H1 (cell line): ENCODE measurements around the gene HTR2A. TPM values are rescaled to one million over a fixed set of nuclear protein-coding genes. Genes with fewer than 3 reads are reported as not detected.
A peak's percentile ranks its signal among the peaks of the same experiment; 100 is the strongest.

Experiments
- CTCF ChIA-PET: fragments of 300-600 bp; sonication (Branson Sonifier 250); formaldehyde crosslinking; loops from one replicate; lab custom pipeline; 2021; ENCODE audit not compliant: partially characterized antibody; lab: Charles Lee
- POLR2A ChIA-PET: fragments of 300-600 bp; sonication (Branson Sonifier 250); formaldehyde crosslinking; loops from one replicate; lab custom pipeline; 2021; ENCODE audit warnings: inconsistent platforms; ENCODE audit not compliant: partially characterized antibody; lab: Charles Lee
- DNase-seq, 2 experiments: peaks; one replicate each; pipeline versions ENCODE4 v3.0.0 to v3.0.0-alpha.2; 2010 to 2022; ENCODE audit warnings: low spot score in 2 of 2, low read depth in 1 of 2, mixed read lengths in 1 of 2
- FAIRE-seq: peaks from 2 replicates; lab custom pipeline; 2011; peaks lifted over from hg19 to GRCh38; lab: Jason Lieb, UNC
- H2AFZ ChIP-seq: 2 replicates; pipeline ENCODE4 v1.8.1; 2012; ENCODE audit warnings: low read length, inconsistent platforms
- H2AK5ac ChIP-seq: 2 replicates; pipeline ENCODE4 v1.6.1; 2013; ENCODE audit warnings: low read depth, low read length
- H2BK120ac ChIP-seq: replicated peaks from 2 replicates; pipeline ENCODE3; 2013; ENCODE audit warnings: low read depth, low read length, inconsistent platforms
- H2BK12ac ChIP-seq: 2 replicates; pipeline ENCODE4 v1.6.1; 2013; ENCODE audit warnings: low read depth, low read length
- H2BK15ac ChIP-seq: 2 replicates; pipeline ENCODE4 v1.6.1; 2013; ENCODE audit warnings: low read length
- H2BK20ac ChIP-seq: 2 replicates; pipeline ENCODE4 v1.6.1; 2013; ENCODE audit warnings: low read length
- H2BK5ac ChIP-seq: 2 replicates; pipeline ENCODE4 v1.6.1; 2013; ENCODE audit warnings: low read depth, low read length
- H3K14ac ChIP-seq: 2 replicates; pipeline ENCODE4 v1.6.1; 2013; ENCODE audit warnings: inconsistent platforms; ENCODE audit not compliant: insufficient read length
- H3K18ac ChIP-seq: 2 replicates; pipeline ENCODE4 v1.6.1; 2013; ENCODE audit warnings: low read length; ENCODE audit errors: extremely low read depth
- H3K23ac ChIP-seq: 2 replicates; pipeline ENCODE4 v1.6.1; 2013; ENCODE audit warnings: inconsistent platforms; ENCODE audit not compliant: insufficient read length
- H3K23me2 ChIP-seq: 2 replicates; pipeline ENCODE4 v1.6.1; 2013; ENCODE audit warnings: low read depth, low read length
- H3K27ac ChIP-seq: 2 replicates; pipeline ENCODE4 v1.6.1; 2011; ENCODE audit warnings: low read depth, low read length, inconsistent platforms
- H3K27me3 ChIP-seq, 4 experiments: replicated peaks in 1 of 4; 1 replicate in 1 of 4; 2 replicates in 3 of 4; pipeline versions ENCODE4 v1.6.1 to v1.8.1; 2011 to 2013; ENCODE audit warnings: low read length in 3 of 4, mild to moderate bottlenecking in 3 of 4, inconsistent platforms in 2 of 4, mixed read lengths in 2 of 4, moderate library complexity in 1 of 4; ENCODE audit not compliant: control insufficient read depth in 3 of 4, insufficient read depth in 3 of 4; ENCODE audit errors: extremely low read depth in 1 of 4
- H3K36me3 ChIP-seq, 4 experiments: 2 replicates each; pipeline versions ENCODE4 v1.6.1 to v1.8.1; 2011 to 2013; ENCODE audit warnings: mild to moderate bottlenecking in 4 of 4, low read length in 3 of 4, moderate library complexity in 2 of 4, control low read depth in 1 of 4, inconsistent platforms in 1 of 4; ENCODE audit not compliant: insufficient read depth in 4 of 4, control insufficient read depth in 2 of 4
- H3K4ac ChIP-seq: replicated peaks from 2 replicates; pipeline ENCODE3; 2013; ENCODE audit warnings: low read length, low read depth, mixed read lengths, inconsistent platforms; ENCODE audit not compliant: insufficient read length
- H3K4me1 ChIP-seq, 4 experiments: replicated peaks in 1 of 4; 1 replicate in 1 of 4; 2 replicates in 3 of 4; pipeline versions ENCODE4 v1.6.1 to v1.8.1; 2011 to 2013; ENCODE audit warnings: low read length in 3 of 4, inconsistent platforms in 2 of 4, mixed read lengths in 1 of 4; ENCODE audit not compliant: insufficient read depth in 4 of 4, control insufficient read depth in 3 of 4
- H3K4me2 ChIP-seq, 2 experiments: 2 replicates each; pipeline versions ENCODE4 v1.6.1 to v1.8.1; 2011 to 2013; ENCODE audit warnings: low read depth in 2 of 2, low read length in 2 of 2, control low read depth in 1 of 2, inconsistent platforms in 1 of 2, mild to moderate bottlenecking in 1 of 2; ENCODE audit not compliant: insufficient read depth in 1 of 2
- H3K4me3 ChIP-seq, 4 experiments: fragments of 200-600, 300-600 bp in 1 of 4; sonication (generic), shearing (Covaris generic), sonication (Bioruptor Twin) in 1 of 4; 2 replicates each; pipeline versions ENCODE4 v1.5.1 to v1.8.1; 2011 to 2016; ENCODE audit warnings: low read length in 4 of 4, low read depth in 3 of 4, control low read depth in 2 of 4, inconsistent platforms in 2 of 4, mild to moderate bottlenecking in 2 of 4, mixed read lengths in 1 of 4, moderate library complexity in 1 of 4; ENCODE audit not compliant: insufficient read depth in 2 of 4; ENCODE audit errors: extremely low read depth in 1 of 4
- H3K56ac ChIP-seq: replicated peaks from 2 replicates; pipeline ENCODE3; 2013; ENCODE audit warnings: low read depth, mild to moderate bottlenecking, mixed read lengths, low read length, inconsistent platforms; ENCODE audit not compliant: insufficient read length
- H3K79me1 ChIP-seq: 2 replicates; pipeline ENCODE4 v1.6.1; 2013; ENCODE audit warnings: low read depth, low read length, control low read depth
- H3K79me2 ChIP-seq, 2 experiments: 2 replicates each; pipeline versions ENCODE4 v1.6.1 to v1.8.1; 2012 to 2013; ENCODE audit warnings: low read length in 2 of 2, mild to moderate bottlenecking in 2 of 2, inconsistent platforms in 1 of 2; ENCODE audit not compliant: insufficient read depth in 2 of 2, control insufficient read depth in 1 of 2
- H3K9ac ChIP-seq, 4 experiments: replicated peaks in 1 of 4; 1 replicate in 1 of 4; 2 replicates in 3 of 4; pipeline versions ENCODE4 v1.6.1 to v1.8.1; 2011 to 2013; ENCODE audit warnings: low read depth in 3 of 4, low read length in 3 of 4, control low read depth in 2 of 4, mild to moderate bottlenecking in 2 of 4, moderate library complexity in 2 of 4, inconsistent platforms in 1 of 4; ENCODE audit errors: extremely low read depth in 1 of 4
- H3K9me3 ChIP-seq, 2 experiments: 2 replicates each; pipeline versions ENCODE4 v1.6.1 to v1.8.1; 2012 to 2013; ENCODE audit warnings: mild to moderate bottlenecking in 2 of 2, moderate library complexity in 2 of 2, control low read depth in 1 of 2, inconsistent platforms in 1 of 2, low read depth in 1 of 2, low read length in 1 of 2, mixed read lengths in 1 of 2; ENCODE audit not compliant: insufficient read depth in 2 of 2
- H4K20me1 ChIP-seq, 2 experiments: replicated peaks in 1 of 2; 2 replicates each; pipeline versions ENCODE3 to v1.8.1; 2011 to 2013; ENCODE audit warnings: inconsistent platforms in 2 of 2, low read length in 2 of 2, mild to moderate bottlenecking in 1 of 2; ENCODE audit not compliant: insufficient read depth in 2 of 2, control insufficient read depth in 1 of 2
- H4K5ac ChIP-seq: 2 replicates; pipeline ENCODE4 v1.6.1; 2013; ENCODE audit warnings: low read length, low read depth, mixed read lengths, inconsistent platforms; ENCODE audit not compliant: insufficient read length
- H4K8ac ChIP-seq: 2 replicates; pipeline ENCODE4 v1.8.0; 2013; ENCODE audit warnings: mild to moderate bottlenecking, moderate library complexity, low read length, inconsistent platforms; ENCODE audit not compliant: insufficient read depth; ENCODE audit errors: extremely low read depth
- H4K91ac ChIP-seq: replicated peaks from 2 replicates; pipeline ENCODE3; 2013; ENCODE audit warnings: low read length, mixed read lengths, inconsistent platforms; ENCODE audit not compliant: insufficient read length
- CHD2 ChIP-seq: IDR thresholded peaks from 2 replicates; pipeline ENCODE4 v1.6.1; 2012; ENCODE audit warnings: low read length, improper control_type of control experiment
- E2F6 ChIP-seq: IDR thresholded peaks from 2 replicates; pipeline ENCODE4 v1.6.1; 2012; ENCODE audit warnings: inconsistent platforms
- JUND ChIP-seq: IDR thresholded peaks from 2 replicates; pipeline ENCODE4 v1.6.1; 2011; ENCODE audit warnings: mild to moderate bottlenecking, improper control_type of control experiment, low read length
- NANOG ChIP-seq: IDR thresholded peaks from 2 replicates; pipeline ENCODE4 v1.6.1; 2011; ENCODE audit warnings: low read length, low read depth, mild to moderate bottlenecking, inconsistent platforms; ENCODE audit not compliant: insufficient read depth, poor library complexity, severe bottlenecking
- POU5F1 ChIP-seq: IDR thresholded peaks from 2 replicates; pipeline ENCODE4 v1.6.1; 2011; ENCODE audit warnings: low read depth, mild to moderate bottlenecking, low read length, moderate library complexity
- RBBP5 ChIP-seq: IDR thresholded peaks from 2 replicates; pipeline ENCODE4 v1.7.1; 2012; ENCODE audit warnings: low read depth, mild to moderate bottlenecking, inconsistent platforms, low read length, moderate library complexity, borderline replicate concordance
- SIX5 ChIP-seq: IDR thresholded peaks from 2 replicates; pipeline ENCODE4 v1.6.1; 2011; ENCODE audit warnings: mild to moderate bottlenecking, low read depth, low read length
- ZNF274 ChIP-seq: IDR thresholded peaks from 2 replicates; pipeline ENCODE4 v1.7.0; 2012; ENCODE audit warnings: low read length, borderline replicate concordance; ENCODE audit errors: extremely low read depth
- WGBS, 2 experiments: shearing (Covaris generic) in 1 of 2; methylation state at CpG; one replicate each; pipeline versions ENCODE4 v1.1.6 to v1.1.7; 2013 to 2015; ENCODE audit warnings: low lambda C conversion rate in 2 of 2, mixed read lengths in 2 of 2, inconsistent platforms in 1 of 2, low coverage in 1 of 2, missing lambda C conversion rate in 1 of 2; ENCODE audit not compliant: insufficient replicate concordance in 2 of 2, insufficient coverage in 1 of 2, insufficient read length in 1 of 2; ENCODE audit errors: extremely low coverage in 1 of 2, missing lambda C conversion rate in 1 of 2; 5-methylcytosine and 5-hydroxymethylcytosine counted together
- polyA plus RNA-seq, 7 experiments: library from polyadenylated mRNA; depleted of rRNA in 3 of 7; stranded (reverse) in 5 of 7; unstranded in 2 of 7; fragments of >200 nt in 5 of 7; fragments of 200-250 nt in 2 of 7; gene quantifications; 1 replicate in 5 of 7; 2 replicates in 1 of 7; 4 replicates in 1 of 7; pipeline versions ENCODE4 v1.2.1 to v1.2.3, GENCODE V29; 2011 to 2013; ENCODE audit warnings: missing spikeins in 2 of 7, mixed read lengths in 2 of 7
- total RNA-seq: library from RNA; stranded (reverse); fragmentation: NEBNext Ultra II Directional; extraction: Animal tissue kit (Norgen Biotek cat#: 25700); gene quantifications from 2 replicates; pipeline ENCODE4 v1.2.1, GENCODE V29; 2021

Gene HTR2A
- total and polyA plus RNA-seq, 2 of the 8 experiments (the other 6 are each of a cell fraction or from before 2014, with no cell fraction given): not detected

GRCh38 chr13:46801858-46802257, 95.0 kb downstream of the HTR2A start:
- Histone ChIP-seq H3K56ac (no peak overlapping the region), H3K23ac (no peak overlapping the region), H2AFZ (0 out of 2 replicates have a peak overlapping the region, but pooled peaks have one; percentile 58), H3K14ac (no peak overlapping the region), H3K18ac (no peak overlapping the region), H3K27ac (no peak overlapping the region), H3K79me1 (no peaks in the 10 kb centered on the region), H2BK12ac (no peak overlapping the region), H3K27me3 (no peaks in the 10 kb centered on the region; a peak in 1 of 7 replicates), H3K23me2 (peaks cover under 1% of the 10 kb centered on the region; the same call in 1 of the 2 replicates), H3K4me1 (0 out of 7 replicates have a peak, but pooled peaks cover 0 to 3% (median under 1%) of the 10 kb centered on the region in 4 experiments), H3K4me2 (no peak overlapping the region), H3K36me3 (no peaks in the 10 kb centered on the region), H3K9ac (no peak overlapping the region), H2BK15ac (no peak overlapping the region), H3K4me3 (no peak overlapping the region), H2BK20ac (no peak overlapping the region), H3K4ac (no peak overlapping the region), H4K20me1 (no peaks in the 10 kb centered on the region), H3K79me2 (no peaks in the 10 kb centered on the region), H3K9me3 (no peaks in the 10 kb centered on the region), H4K91ac (no peak overlapping the region), H4K8ac (no peak overlapping the region), H2AK5ac (no peak overlapping the region), H2BK120ac (no peak overlapping the region), H4K5ac (no peak overlapping the region), H2BK5ac (no peak overlapping the region)
- no peak for FAIRE-seq
- 74% methylated on average over 1 of the region's 1 CpG; no CpG with 5 or more reads in 1 of the 2 experiments for WGBS, 2 experiments
- TF ChIP-seq RBBP5: no peak
- TF ChIP-seq E2F6: no peak
- TF ChIP-seq POU5F1: no peak
- TF ChIP-seq ZNF274: no peak
- no peak for TF ChIP-seq NANOG
- no peak for TF ChIP-seq JUND
- TF ChIP-seq SIX5: no peak
- TF ChIP-seq CHD2: no peak
- ChIA-PET CTCF (interaction anchor here (0.6 kb wide), 1 partner anchor 658 kb away, joined by 4 read pairs; no protein-coding TSS in a partner anchor), POLR2A (no interaction called here)
- no peak for DNase-seq
